HEK293T (cell line): Measurements from ENCODE around the gene TMEM196.
"Not testable (repeated sequence)": the region's sequence is repeated elsewhere in the genome, so short reads cannot be mapped to it uniquely, and the experiment has no call there.

Experiments
- CTCF ChIA-PET: fragments of 350-600 bp; formaldehyde crosslinking; extraction: SDS; loops from one replicate; lab custom pipeline; 2021; ENCODE audit warnings: antibody characterized with exemption, inconsistent platforms; lab: Yijun Ruan, JAX
- POLR2A ChIA-PET: fragments of 350-600 bp; formaldehyde crosslinking; extraction: SDS; loops from one replicate; lab custom pipeline; 2020; ENCODE audit warnings: antibody characterized with exemption, inconsistent platforms; lab: Yijun Ruan, JAX
- DNase-seq: peaks from one replicate; pipeline ENCODE4 v3.0.0; 2012; ENCODE audit warnings: mixed read lengths; ENCODE audit errors: extremely low spot score
- ARNT ChIP-seq: fragments of 450-650 bp; IDR thresholded peaks from 2 replicates; pipeline ENCODE4 v1.6.1; 2017; ENCODE audit warnings: mild to moderate bottlenecking
- BHLHE40 ChIP-seq: fragments of 450-650 bp; IDR thresholded peaks from 2 replicates; pipeline ENCODE4 v1.6.1; 2016; ENCODE audit warnings: mild to moderate bottlenecking, moderate library complexity, borderline replicate concordance
- CTBP1 ChIP-seq: fragments of 450-650 bp; IDR thresholded peaks from 2 replicates; pipeline ENCODE4 v1.6.1; 2016; ENCODE audit warnings: borderline replicate concordance
- ELF4 ChIP-seq: fragments of 450-650 bp; IDR thresholded peaks from 2 replicates; pipeline ENCODE4 v1.6.1; 2017; ENCODE audit warnings: antibody characterized with exemption
- FOXA1 ChIP-seq: fragments of 450-650 bp; IDR thresholded peaks from 2 replicates; pipeline ENCODE4 v1.6.1; 2016; ENCODE audit warnings: mild to moderate bottlenecking
- FOXK2 ChIP-seq: fragments of 450-650 bp; IDR thresholded peaks from 2 replicates; pipeline ENCODE4 v1.6.1; 2016; ENCODE audit warnings: mild to moderate bottlenecking
- FOXM1 ChIP-seq: fragments of 450-650 bp; IDR thresholded peaks from 2 replicates; pipeline ENCODE4 v1.6.1; 2017; ENCODE audit warnings: mild to moderate bottlenecking, borderline replicate concordance
- HDGF ChIP-seq: fragments of 450-650 bp; IDR thresholded peaks from 2 replicates; pipeline ENCODE4 v1.6.1; 2017; ENCODE audit warnings: antibody characterized with exemption, borderline replicate concordance
- L3MBTL2 ChIP-seq: fragments of 450-650 bp; conservative IDR thresholded peaks from 2 replicates; pipeline ENCODE4 v1.6.1; 2016; ENCODE audit warnings: mild to moderate bottlenecking
- LEF1 ChIP-seq: fragments of 450-650 bp; IDR thresholded peaks from 2 replicates; pipeline ENCODE4 v1.6.1; 2017; ENCODE audit warnings: mild to moderate bottlenecking, borderline replicate concordance
- NFRKB ChIP-seq: fragments of 450-650 bp; IDR thresholded peaks from 2 replicates; pipeline ENCODE4 v1.6.1; 2016; ENCODE audit warnings: mild to moderate bottlenecking, moderate library complexity
- PKNOX1 ChIP-seq: fragments of 450-650 bp; IDR thresholded peaks from 2 replicates; pipeline ENCODE4 v1.6.1; 2016
- SP1 ChIP-seq: fragments of 450-650 bp; IDR thresholded peaks from 2 replicates; pipeline ENCODE4 v1.6.1; 2017
- SUZ12 ChIP-seq: fragments of 450-650 bp; IDR thresholded peaks from 2 replicates; pipeline ENCODE4 v1.6.1; 2016; ENCODE audit warnings: mild to moderate bottlenecking
- TARDBP ChIP-seq: fragments of 450-650 bp; IDR thresholded peaks from 2 replicates; pipeline ENCODE4 v1.6.1; 2016
- ZNF384 ChIP-seq: fragments of 450-650 bp; IDR thresholded peaks from 2 replicates; pipeline ENCODE4 v1.6.1; 2016

Gene TMEM196

GRCh38 chr7:19700936-19701335 is 72.5 kb downstream of the TMEM196 start:
- ChIA-PET POLR2A (interaction anchor here (1.1 kb wide), 1 partner anchor 8 kb away, joined by 3 read pairs; the partner anchor contains the start of gene POLR1F), CTCF (no interaction called here)
- TF ChIP-seq L3MBTL2: no peak
- no peak for DNase-seq

GRCh38 chr7:19698331-19698730 is 75.1 kb downstream of the TMEM196 start:
- DNase-seq: no peak
- TF ChIP-seq L3MBTL2: no peak
- CTCF ChIA-PET: interaction anchor here (0.5 kb wide), 1 partner anchor 401 kb away, joined by 4 read pairs; no protein-coding TSS in a partner anchor
- POLR2A ChIA-PET: interaction anchor here (1.7 kb wide), 1 partner anchor 11 kb away, joined by 4 read pairs; the partner anchor contains the start of gene POLR1F

- no peak for DNase-seq
- POLR2A ChIA-PET: no interaction called here
- TF ChIP-seq ARNT: no peak
- CTCF ChIA-PET: no interaction called here
Observed at GRCh38 chr7:19696926-19697325, 76.5 kb downstream of the TMEM196 start.

GRCh38 chr7:19692111-19692828 is 81.1 kb downstream of the TMEM196 start:
- ChIA-PET POLR2A (no interaction called here), CTCF (no interaction called here)
- TF ChIP-seq L3MBTL2: no peak
- no peak for TF ChIP-seq ZNF384
- TF ChIP-seq ARNT: no peak
- no peak for TF ChIP-seq TARDBP
- TF ChIP-seq BHLHE40: no peak
- TF ChIP-seq CTBP1: no peak
- DNase-seq: no peak

- ChIA-PET POLR2A (no interaction called here), CTCF (no interaction called here)
- DNase-seq: no peak
- TF ChIP-seq L3MBTL2 (no peak), ZNF384 (no peak), SUZ12 (no peak), ARNT (no peak), TARDBP (no peak), FOXA1 (no peak), HDGF (no peak), SP1 (no peak), LEF1 (no peak), FOXK2 (no peak), PKNOX1 (no peak), FOXM1 (no peak), CTBP1 (no peak), ELF4 (no peak), BHLHE40 (no peak), NFRKB (no peak)
Observed at GRCh38 chr7:19690736-19691135, 82.7 kb downstream of the TMEM196 start.

- CTCF ChIA-PET, POLR2A ChIA-PET, DNase-seq: not testable (repeated sequence)
Observed at GRCh38 chr7:19689130-19689529, 84.3 kb downstream of the TMEM196 start.

GRCh38 chr7:19681596-19681995 is 91.8 kb downstream of the TMEM196 start:
- ChIA-PET CTCF (no interaction called here), POLR2A (no interaction called here)
- no peak for TF ChIP-seq ELF4
- no peak for TF ChIP-seq BHLHE40
- no peak for TF ChIP-seq FOXA1
- no peak for TF ChIP-seq ZNF384
- no peak for TF ChIP-seq SP1
- TF ChIP-seq ARNT: no peak
- TF ChIP-seq PKNOX1: no peak
- no peak for TF ChIP-seq NFRKB
- TF ChIP-seq TARDBP: no peak
- no peak for TF ChIP-seq SUZ12
- no peak for TF ChIP-seq HDGF
- TF ChIP-seq LEF1: no peak
- no peak for TF ChIP-seq FOXK2
- TF ChIP-seq L3MBTL2: no peak
- no peak for TF ChIP-seq FOXM1
- no peak for TF ChIP-seq CTBP1
- no peak for DNase-seq

- DNase-seq: no peak
- no peak for TF ChIP-seq FOXK2
- no peak for TF ChIP-seq BHLHE40
- no peak for TF ChIP-seq ZNF384
- ChIA-PET POLR2A (no interaction called here), CTCF (no interaction called here)
Observed at GRCh38 chr7:19677180-19677579, 96.2 kb downstream of the TMEM196 start.
